ENCODE measurements around the gene LRSAM1. TPM values are rescaled to one million over a fixed set of nuclear protein-coding genes. Genes with fewer than 3 reads are reported as not detected.

Gene LRSAM1
- total RNA-seq, 4 donors from 2014 or later: 8.0 to 16.2 (median 12.9) TPM

GRCh38 chr9:127451608-127451857 is 223 bp downstream of the LRSAM1 start:
- Histone ChIP-seq H3K4me1 (peaks cover 15 to 63% (median 36%) of the 10 kb centered on the region in 3 donors), H3K27ac (peak overlapping the region; percentile 93 to 98 (median 96)), H3K9me3 (peaks cover 0 to 4% (median 0%) of the 10 kb centered on the region in 3 donors), H3K27me3 (no peaks in the 10 kb centered on the region), H3K36me3 (peaks cover 20 to 66% (median 27%) of the 10 kb centered on the region in 3 donors), H3K4me3 (peak overlapping the region; percentile 88 to 94 (median 91))
- WGBS, 2 donors: 0% methylated on average over 10 of the region's 14 CpGs; no CpG with 5 or more reads in 1 of the 2 donors
- no peak for DNase-seq
- intact Hi-C loops (cut with DNase I): no loop called here
- TF ChIP-seq, protein P1, sequence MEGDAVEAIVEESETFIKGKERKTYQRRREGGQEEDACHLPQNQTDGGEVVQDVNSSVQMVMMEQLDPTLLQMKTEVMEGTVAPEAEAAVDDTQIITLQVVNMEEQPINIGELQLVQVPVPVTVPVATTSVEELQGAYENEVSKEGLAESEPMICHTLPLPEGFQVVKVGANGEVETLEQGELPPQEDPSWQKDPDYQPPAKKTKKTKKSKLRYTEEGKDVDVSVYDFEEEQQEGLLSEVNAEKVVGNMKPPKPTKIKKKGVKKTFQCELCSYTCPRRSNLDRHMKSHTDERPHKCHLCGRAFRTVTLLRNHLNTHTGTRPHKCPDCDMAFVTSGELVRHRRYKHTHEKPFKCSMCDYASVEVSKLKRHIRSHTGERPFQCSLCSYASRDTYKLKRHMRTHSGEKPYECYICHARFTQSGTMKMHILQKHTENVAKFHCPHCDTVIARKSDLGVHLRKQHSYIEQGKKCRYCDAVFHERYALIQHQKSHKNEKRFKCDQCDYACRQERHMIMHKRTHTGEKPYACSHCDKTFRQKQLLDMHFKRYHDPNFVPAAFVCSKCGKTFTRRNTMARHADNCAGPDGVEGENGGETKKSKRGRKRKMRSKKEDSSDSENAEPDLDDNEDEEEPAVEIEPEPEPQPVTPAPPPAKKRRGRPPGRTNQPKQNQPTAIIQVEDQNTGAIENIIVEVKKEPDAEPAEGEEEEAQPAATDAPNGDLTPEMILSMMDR (IDR thresholded peaks at IDR 0.05): no peak
- TF ChIP-seq POLR2A (IDR thresholded peaks at IDR 0.05): no peak

DNA sequence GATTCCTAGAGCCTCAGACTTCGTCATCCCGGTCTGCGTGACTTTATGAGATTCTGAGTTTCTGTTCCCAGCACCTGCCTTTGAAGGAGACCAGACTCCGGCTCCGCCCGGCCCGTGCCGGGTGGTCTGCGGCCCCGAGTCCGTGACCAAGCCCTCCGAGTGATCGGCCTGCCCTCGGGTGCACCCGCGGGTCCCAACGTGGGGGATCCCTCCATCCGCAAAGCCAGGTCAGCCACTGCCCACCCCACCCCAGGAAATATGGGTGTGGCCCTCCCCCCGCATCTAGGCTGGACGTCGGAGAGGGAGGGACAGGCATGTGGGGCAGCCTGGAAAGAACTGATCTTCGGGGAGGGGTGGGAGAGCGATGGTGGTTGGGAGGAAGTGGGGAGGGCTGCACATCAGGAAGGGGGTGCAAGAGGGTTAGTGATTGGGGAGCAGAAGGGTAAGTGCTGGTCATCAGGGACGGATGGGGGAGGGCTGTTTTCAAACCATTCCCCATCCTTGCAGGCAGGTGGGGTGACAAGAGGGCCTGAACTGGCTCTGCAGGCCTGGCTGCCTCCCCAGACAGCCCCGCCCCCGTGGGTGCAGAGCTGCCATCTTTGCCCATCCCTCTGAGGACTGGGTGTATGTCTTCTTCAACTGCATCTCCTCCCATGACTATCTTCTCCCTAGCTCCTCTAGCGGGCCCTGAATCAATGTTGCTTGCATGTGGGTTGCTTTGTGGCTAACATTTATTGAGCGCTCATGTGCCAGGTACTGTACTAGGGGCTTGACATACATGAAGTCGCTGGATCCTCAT is 747 bp downstream of the LRSAM1 start:
- WGBS, 2 donors: 5 to 31% methylated on average over 7 to 14 of the region's 29 CpGs
- TF ChIP-seq POLR2A (IDR thresholded peaks at IDR 0.05): no peak
- TF ChIP-seq, protein P1 (IDR thresholded peaks at IDR 0.05): no peak

DNA sequence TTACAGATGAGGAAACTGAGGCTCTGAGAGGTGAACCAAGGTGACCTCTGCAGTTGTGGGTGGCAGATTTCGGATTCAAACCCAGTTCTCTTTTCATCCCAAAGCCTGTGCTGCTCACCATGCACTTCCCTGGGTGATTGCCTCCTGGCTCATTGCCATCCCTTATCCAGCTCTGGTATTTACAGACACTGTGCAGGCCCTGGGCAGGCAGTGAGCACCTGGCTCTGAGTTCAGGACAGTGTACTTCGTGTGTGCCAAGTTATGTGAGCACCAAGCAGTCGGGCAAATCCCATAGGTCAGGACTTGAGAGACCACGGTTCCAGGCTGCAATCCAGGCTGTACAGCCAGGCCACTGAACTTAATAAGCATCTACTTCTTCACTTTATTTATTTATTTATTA is 1.4 kb downstream of the LRSAM1 start:
- Histone ChIP-seq H3K36me3 (peaks cover 10 to 66% (median 28%) of the 10 kb centered on the region in 3 donors), H3K27me3 (no peaks in the 10 kb centered on the region), H3K4me1 (peaks cover 15 to 52% (median 36%) of the 10 kb centered on the region in 3 donors), H3K4me3 (peak overlapping the region in 3 of 4 donors; percentile 88 to 94 (median 91)), H3K27ac (peak overlapping the region in 2 of 4 donors; percentile 96 to 98), H3K9me3 (peaks cover 0 to 4% (median 0%) of the 10 kb centered on the region in 3 donors)
- 36 to 57% methylated on average over 3 to 4 of the region's 4 CpGs for WGBS, 2 donors
- intact Hi-C loops (cut with DNase I): no loop called here
- no peak for TF ChIP-seq POLR2A (IDR thresholded peaks at IDR 0.05)
- no peak for DNase-seq

More for the DNA sequence above, 747 bp downstream of the LRSAM1 start:
- DNase-seq: no peak
- Histone ChIP-seq H3K36me3 (peaks cover 15 to 66% (median 27%) of the 10 kb centered on the region in 3 donors), H3K9me3 (peaks cover 0 to 4% (median 0%) of the 10 kb centered on the region in 3 donors), H3K4me3 (peak overlapping the region; percentile 88 to 94 (median 91)), H3K4me1 (peaks cover 15 to 58% (median 36%) of the 10 kb centered on the region in 3 donors), H3K27ac (peak overlapping the region; percentile 93 to 98 (median 96)), H3K27me3 (no peaks in the 10 kb centered on the region)
- intact Hi-C loops (cut with DNase I): no loop called here

DNA sequence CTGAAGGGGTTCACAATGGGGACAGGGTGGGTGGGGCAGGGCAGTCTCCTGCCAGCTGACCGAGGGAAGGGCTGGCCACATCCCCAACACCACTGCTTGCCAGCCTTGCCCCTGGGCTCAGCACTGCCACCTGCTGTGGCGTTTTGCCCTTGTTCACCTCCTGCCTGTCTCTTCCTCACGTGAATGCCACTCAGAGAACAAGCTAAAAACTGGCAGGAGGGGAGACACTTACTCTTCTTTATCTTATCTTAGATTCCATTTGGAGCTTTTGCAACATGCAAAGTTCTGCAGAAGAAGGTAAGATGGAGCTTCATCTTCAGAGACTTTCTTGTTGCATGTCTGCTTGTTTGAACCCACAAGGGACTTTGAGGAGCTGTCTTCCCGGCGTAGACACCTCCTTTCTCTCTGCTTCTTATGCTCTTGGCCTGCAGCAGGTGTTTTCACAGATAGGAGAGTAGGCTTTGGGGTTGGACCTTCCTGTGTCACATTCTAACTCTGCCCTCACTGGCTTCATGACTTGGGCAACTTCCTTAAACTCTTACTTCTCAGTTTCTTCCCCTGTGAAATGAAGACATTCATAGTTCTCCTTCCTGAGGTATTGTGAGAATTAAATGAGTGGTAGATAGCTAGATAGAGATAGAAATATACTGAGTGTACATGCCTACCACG is 4.1 kb downstream of the LRSAM1 start:
- intact Hi-C loops (cut with DNase I): no loop called here
- H3K36me3 ChIP-seq: peaks cover 0 to 67% (median 26%) of the 10 kb centered on the region in 3 donors
- H3K9me3 ChIP-seq: peaks cover 0 to 4% (median 0%) of the 10 kb centered on the region in 3 donors
- H3K27ac ChIP-seq: no peak overlapping the region
- DNase-seq: no peak
- no peak for TF ChIP-seq POLR2A (IDR thresholded peaks at IDR 0.05)
- TF ChIP-seq, protein P1 (IDR thresholded peaks at IDR 0.05): peak in 4 of 6 experiments; percentile 20 to 55 (median 28)
- no peak overlapping the region for H3K4me3 ChIP-seq
- H3K27me3 ChIP-seq: no peaks in the 10 kb centered on the region
- H3K4me1 ChIP-seq: peaks cover 10 to 24% (median 15%) of the 10 kb centered on the region in 3 donors
- 50 to 58% methylated on average over 6 of the region's 6 CpGs for WGBS, 2 donors

DNA sequence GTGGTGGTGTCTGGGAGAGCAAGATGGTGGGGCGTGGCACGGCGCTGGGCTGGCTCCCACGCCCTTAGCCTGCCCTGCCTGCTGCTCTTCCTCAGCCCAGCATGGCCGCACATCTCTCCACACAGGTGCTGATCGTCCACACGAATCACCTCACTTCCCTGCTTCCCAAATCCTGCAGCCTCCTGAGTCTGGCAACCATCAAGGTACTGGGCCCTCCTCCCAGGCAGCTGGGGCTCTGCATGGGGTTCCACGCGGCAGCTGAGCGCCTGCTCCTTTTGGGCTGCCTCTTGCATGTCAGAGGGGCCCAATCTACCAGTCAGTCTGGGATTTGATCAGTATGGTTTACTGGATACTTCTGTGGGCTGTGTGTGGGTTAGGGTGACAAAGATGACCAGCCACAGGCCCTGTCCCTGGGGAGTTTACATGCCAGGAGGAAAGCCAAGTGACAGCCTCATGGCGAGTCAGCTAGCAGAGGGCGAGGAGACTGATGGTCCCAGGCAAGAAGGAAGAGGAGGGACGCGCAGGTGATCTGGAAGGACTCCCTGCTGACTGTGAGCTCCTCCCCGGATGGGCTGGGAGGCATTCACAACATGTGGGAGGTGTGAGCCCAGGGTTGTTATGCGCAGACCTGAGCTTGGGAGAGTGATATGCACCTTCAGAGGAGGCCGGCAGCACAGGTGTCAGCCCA is 6.0 kb downstream of the LRSAM1 start:
- Histone ChIP-seq H3K27ac (no peak overlapping the region), H3K9me3 (no peaks in the 10 kb centered on the region), H3K36me3 (peaks cover 9 to 86% (median 40%) of the 10 kb centered on the region in 3 donors), H3K27me3 (no peaks in the 10 kb centered on the region), H3K4me3 (no peak overlapping the region), H3K4me1 (peaks cover 7 to 17% (median 9%) of the 10 kb centered on the region in 3 donors)
- TF ChIP-seq, protein P1 (IDR thresholded peaks at IDR 0.05): no peak
- no peak for TF ChIP-seq POLR2A (IDR thresholded peaks at IDR 0.05)
- WGBS, 2 donors: 73 to 80% methylated on average over 8 to 15 of the region's 17 CpGs
- DNase-seq: no peak
- intact Hi-C loops (cut with DNase I): no loop called here

All from esophagus squamous epithelium (tissue), 5 donors.